Mesenchymal stem cell (in vitro differentiated cells and primary cell): Measurements from ENCODE around the gene SSH2.

Experiments
- DNase-seq: peaks from one replicate; pipeline ENCODE4 v3.0.0-alpha.2; 2013
- H2AFZ ChIP-seq: one replicate; pipeline ENCODE4 v1.6.1; 2013; ENCODE audit warnings: low read depth, mild to moderate bottlenecking, control low read depth, inconsistent platforms, low read length, moderate library complexity
- H2AK5ac ChIP-seq: 2 replicates; pipeline ENCODE4 v1.6.1; 2013; ENCODE audit warnings: low read length, moderate library complexity, mild to moderate bottlenecking, inconsistent platforms; ENCODE audit not compliant: severe bottlenecking
- H2BK120ac ChIP-seq: one replicate; pipeline ENCODE4 v1.6.1; 2013; ENCODE audit warnings: low read depth, mild to moderate bottlenecking, inconsistent platforms, low read length, moderate library complexity
- H2BK12ac ChIP-seq, 2 experiments: one replicate each; pipeline ENCODE4 v1.6.1; 2013; ENCODE audit warnings: inconsistent platforms in 2 of 2, low read length in 2 of 2, mild to moderate bottlenecking in 2 of 2, moderate library complexity in 2 of 2, control low read depth in 1 of 2
- H2BK15ac ChIP-seq: one replicate; pipeline ENCODE4 v1.6.1; 2013; ENCODE audit warnings: mild to moderate bottlenecking, low read depth, inconsistent platforms; ENCODE audit not compliant: poor library complexity, severe bottlenecking
- H2BK5ac ChIP-seq: 2 replicates; pipeline ENCODE4 v1.6.1; 2013; ENCODE audit warnings: low read depth, mild to moderate bottlenecking, low read length, control low read depth, inconsistent platforms; ENCODE audit not compliant: poor library complexity, severe bottlenecking
- H3K14ac ChIP-seq, 2 experiments: one replicate each; pipeline ENCODE4 v1.6.1; 2013; ENCODE audit warnings: inconsistent platforms in 2 of 2, low read length in 2 of 2, control low read depth in 1 of 2, mild to moderate bottlenecking in 1 of 2, moderate library complexity in 1 of 2
- H3K18ac ChIP-seq, 2 experiments: one replicate each; pipeline ENCODE4 v1.6.1; 2013; ENCODE audit warnings: inconsistent platforms in 2 of 2, low read length in 2 of 2, control low read depth in 1 of 2, low read depth in 1 of 2, mild to moderate bottlenecking in 1 of 2
- H3K23ac ChIP-seq, 2 experiments: one replicate each; pipeline ENCODE4 v1.6.1; 2013; ENCODE audit warnings: inconsistent platforms in 2 of 2, low read length in 2 of 2, mild to moderate bottlenecking in 2 of 2, moderate library complexity in 2 of 2, control low read depth in 1 of 2
- H3K27ac ChIP-seq: 2 replicates; pipeline ENCODE4 v1.5.1; 2013; ENCODE audit warnings: mild to moderate bottlenecking, moderate library complexity, low read length, control low read depth, inconsistent platforms; ENCODE audit not compliant: poor library complexity, severe bottlenecking
- H3K27me3 ChIP-seq, 2 experiments: 2 replicates each; pipeline versions ENCODE4 v1.6.1 to v1.7.0; 2013; ENCODE audit warnings: low read length in 2 of 2, mild to moderate bottlenecking in 2 of 2, moderate library complexity in 2 of 2, control low read depth in 1 of 2, inconsistent platforms in 1 of 2; ENCODE audit not compliant: control insufficient read depth in 1 of 2, insufficient read depth in 1 of 2
- H3K36me3 ChIP-seq, 2 experiments: 2 replicates each; pipeline versions ENCODE4 v1.6.1 to v1.7.0; 2013; ENCODE audit warnings: low read length in 2 of 2, control low read depth in 1 of 2, inconsistent platforms in 1 of 2, low read depth in 1 of 2, mild to moderate bottlenecking in 1 of 2; ENCODE audit not compliant: insufficient read depth in 2 of 2, control insufficient read depth in 1 of 2
- H3K4ac ChIP-seq, 2 experiments: one replicate each; pipeline ENCODE4 v1.6.1; 2013; ENCODE audit warnings: inconsistent platforms in 2 of 2, low read length in 2 of 2, mild to moderate bottlenecking in 2 of 2, moderate library complexity in 2 of 2, control low read depth in 1 of 2, low read depth in 1 of 2
- H3K4me1 ChIP-seq: 2 replicates; pipeline ENCODE4 v1.6.1; 2013; ENCODE audit warnings: low read depth, low read length, control low read depth; ENCODE audit not compliant: control insufficient read depth, insufficient read depth
- H3K4me2 ChIP-seq: 2 replicates; pipeline ENCODE4 v1.6.1; 2013; ENCODE audit warnings: low read length, mild to moderate bottlenecking, inconsistent platforms; ENCODE audit not compliant: poor library complexity, severe bottlenecking
- H3K4me3 ChIP-seq, 2 experiments: 2 replicates each; pipeline versions ENCODE4 v1.5.1 to v1.7.0; 2013; ENCODE audit warnings: low read length in 2 of 2, mild to moderate bottlenecking in 2 of 2, control low read depth in 1 of 2, low read depth in 1 of 2; ENCODE audit not compliant: insufficient read depth in 1 of 2
- H3K79me1 ChIP-seq: replicated peaks from 2 replicates; pipeline ENCODE4 v1.6.1; 2013; ENCODE audit warnings: mild to moderate bottlenecking, control low read depth, low read length, inconsistent platforms; ENCODE audit not compliant: poor library complexity, severe bottlenecking
- H3K9ac ChIP-seq: 2 replicates; pipeline ENCODE4 v1.7.0; 2013; ENCODE audit warnings: mild to moderate bottlenecking, low read length, moderate library complexity
- H3K9me3 ChIP-seq: 2 replicates; pipeline ENCODE4 v1.7.0; 2013; ENCODE audit warnings: mild to moderate bottlenecking, low read length; ENCODE audit not compliant: control insufficient read depth
- H4K8ac ChIP-seq: one replicate; pipeline ENCODE4 v1.6.1; 2013; ENCODE audit warnings: inconsistent platforms, mild to moderate bottlenecking, low read length, moderate library complexity
- H4K91ac ChIP-seq: one replicate; pipeline ENCODE4 v1.6.1; 2013; ENCODE audit warnings: mild to moderate bottlenecking, low read length, inconsistent platforms
- WGBS: methylation state at CpG from one replicate; pipeline ENCODE4 v1.1.7; 2013; ENCODE audit warnings: mixed read lengths; 5-methylcytosine and 5-hydroxymethylcytosine counted together

SSH2 gene

DNA sequence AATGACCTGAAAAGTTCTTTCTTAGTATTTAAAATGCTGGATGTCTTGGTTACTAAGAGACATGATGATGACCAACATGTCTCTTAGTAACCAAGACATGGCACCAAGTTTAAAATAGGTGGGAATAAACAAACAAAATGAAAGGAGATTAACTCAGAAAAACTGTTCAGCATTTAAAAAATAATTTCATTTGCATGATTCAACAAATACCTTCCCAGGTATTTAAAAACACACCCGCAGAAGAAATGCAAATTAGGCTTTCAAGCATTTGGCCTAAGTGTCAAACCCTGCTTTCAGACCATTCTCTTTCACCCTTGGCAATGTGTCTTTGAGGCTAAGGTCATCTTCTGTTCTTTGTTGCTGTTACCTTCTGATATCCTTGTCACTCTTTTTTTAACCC is 215.9 kb downstream of the SSH2 start:
- H3K79me1 ChIP-seq = peaks cover 12% of the 10 kb centered on the region
- H2BK15ac ChIP-seq = no peak overlapping the region
- no peak overlapping the region for H3K4me2 ChIP-seq
- H3K14ac ChIP-seq = no peak overlapping the region
- H2AFZ ChIP-seq = no peak overlapping the region
- H3K27me3 ChIP-seq = no peaks in the 10 kb centered on the region
- no peak overlapping the region for H4K91ac ChIP-seq
- H3K23ac ChIP-seq = no peak overlapping the region
- H2AK5ac ChIP-seq = no peak overlapping the region
- H2BK5ac ChIP-seq = no peak overlapping the region
- 100% methylated on average over 1 of the region's 1 CpG for WGBS
- no peak overlapping the region for H3K27ac ChIP-seq
- peaks cover 1% of the 10 kb centered on the region for H3K4me1 ChIP-seq
- H3K4ac ChIP-seq = no peak overlapping the region
- no peak for DNase-seq
- no peaks in the 10 kb centered on the region for H3K36me3 ChIP-seq
- H3K9ac ChIP-seq = no peak overlapping the region
- no peak overlapping the region for H3K18ac ChIP-seq
- no peak overlapping the region for H2BK120ac ChIP-seq
- no peaks in the 10 kb centered on the region for H3K9me3 ChIP-seq
- H4K8ac ChIP-seq = no peak overlapping the region
- H2BK12ac ChIP-seq = no peak overlapping the region
- no peak overlapping the region for H3K4me3 ChIP-seq

DNA sequence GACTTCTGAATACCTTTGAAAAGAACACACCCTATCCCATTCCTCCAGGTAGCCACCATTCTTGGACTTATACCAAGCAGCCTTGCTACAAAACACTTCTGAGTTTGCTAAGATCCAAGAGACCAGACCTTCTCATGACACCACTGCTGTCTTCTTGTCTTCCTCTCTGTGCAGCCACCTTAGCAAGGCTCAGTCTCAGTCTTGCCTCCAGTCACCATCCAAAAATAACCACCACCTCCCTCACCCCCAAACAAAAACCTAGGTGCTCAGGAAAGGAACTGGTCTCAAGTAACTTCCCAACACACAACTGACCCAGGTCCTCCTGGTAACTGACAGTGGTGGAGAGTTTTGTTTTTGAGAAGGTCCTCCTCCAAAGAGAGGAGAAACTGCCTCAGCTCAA is 216.4 kb downstream of the SSH2 start:
- no peak overlapping the region for H3K4me3 ChIP-seq
- no peak overlapping the region for H2BK12ac ChIP-seq
- no peak overlapping the region for H2BK5ac ChIP-seq
- no peak overlapping the region for H3K4me2 ChIP-seq
- no peaks in the 10 kb centered on the region for H3K36me3 ChIP-seq
- H3K18ac ChIP-seq = no peak overlapping the region
- H3K27ac ChIP-seq = no peak overlapping the region
- H4K8ac ChIP-seq = no peak overlapping the region
- peaks cover 10% of the 10 kb centered on the region for H3K79me1 ChIP-seq
- no peak overlapping the region for H4K91ac ChIP-seq
- no peak overlapping the region for H3K14ac ChIP-seq
- H3K9ac ChIP-seq = no peak overlapping the region
- H3K4ac ChIP-seq = no peak overlapping the region
- H2BK120ac ChIP-seq = no peak overlapping the region
- no peaks in the 10 kb centered on the region for H3K27me3 ChIP-seq
- no peak overlapping the region for H2BK15ac ChIP-seq
- H3K4me1 ChIP-seq = peaks cover 1% of the 10 kb centered on the region
- H2AK5ac ChIP-seq = peak overlapping the region; percentile 67
- no peak overlapping the region for H2AFZ ChIP-seq
- no peak for DNase-seq
- H3K9me3 ChIP-seq = no peaks in the 10 kb centered on the region
- no peak overlapping the region for H3K23ac ChIP-seq

DNA sequence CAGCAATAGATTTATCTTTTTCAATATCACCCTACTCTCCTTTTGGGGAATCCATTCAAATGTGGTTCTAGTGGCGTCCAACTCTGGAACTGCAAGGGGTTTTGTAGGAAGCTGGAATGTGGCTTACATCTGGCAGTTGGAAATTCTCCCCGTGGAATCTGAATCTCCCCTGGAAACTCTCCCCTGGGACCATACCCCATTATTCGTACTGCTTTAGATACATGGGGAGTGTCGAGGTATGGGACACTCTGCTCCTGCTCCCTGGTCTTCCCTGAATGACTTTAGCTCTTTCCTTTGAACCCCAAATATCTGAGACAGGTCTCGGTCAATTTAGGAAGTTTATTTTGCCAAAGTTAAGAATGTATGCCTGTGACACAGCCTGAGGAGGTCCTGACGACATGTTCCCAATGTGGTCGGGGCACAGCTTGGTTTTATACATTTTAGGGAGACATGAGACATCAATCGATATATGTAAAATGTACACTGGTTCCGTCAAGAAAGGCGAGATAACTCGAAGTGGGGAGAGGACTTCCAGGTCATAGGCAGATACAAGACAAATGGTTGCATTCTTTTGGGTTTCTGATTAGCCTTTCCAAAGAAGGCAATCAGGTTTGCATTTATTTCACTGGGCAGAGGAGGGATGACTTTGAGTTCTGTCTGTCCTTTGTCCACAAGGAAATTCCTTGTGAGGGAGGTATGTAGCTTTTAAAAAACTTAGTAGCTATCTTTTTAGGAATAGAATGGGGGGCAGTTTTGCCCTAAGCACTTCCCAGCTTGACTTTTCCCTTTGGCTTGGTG is 218.2 kb downstream of the SSH2 start:
- Histone ChIP-seq H3K4ac (peak overlapping the region in 1 of 2 experiments; percentile 58), H2AK5ac (peak overlapping the region; percentile 96), H3K79me1 (peaks cover 11% of the 10 kb centered on the region), H3K4me3 (no peak overlapping the region), H3K23ac (no peak overlapping the region), H2BK120ac (no peak overlapping the region), H2BK15ac (no peak overlapping the region), H3K4me2 (no peak overlapping the region), H3K9ac (peak overlapping the region; percentile 7), H3K9me3 (no peaks in the 10 kb centered on the region), H4K8ac (no peak overlapping the region), H3K4me1 (peaks cover 2% of the 10 kb centered on the region), H3K36me3 (no peaks in the 10 kb centered on the region), H3K14ac (no peak overlapping the region), H3K27ac (no peak overlapping the region), H2AFZ (no peak overlapping the region), H3K27me3 (no peaks in the 10 kb centered on the region), H3K18ac (no peak overlapping the region), H2BK12ac (peak overlapping the region in 1 of 2 experiments; percentile 48), H2BK5ac (no peak overlapping the region), H4K91ac (no peak overlapping the region)
- WGBS = 93% methylated on average over 11 of the region's 11 CpGs
- no peak for DNase-seq

DNA sequence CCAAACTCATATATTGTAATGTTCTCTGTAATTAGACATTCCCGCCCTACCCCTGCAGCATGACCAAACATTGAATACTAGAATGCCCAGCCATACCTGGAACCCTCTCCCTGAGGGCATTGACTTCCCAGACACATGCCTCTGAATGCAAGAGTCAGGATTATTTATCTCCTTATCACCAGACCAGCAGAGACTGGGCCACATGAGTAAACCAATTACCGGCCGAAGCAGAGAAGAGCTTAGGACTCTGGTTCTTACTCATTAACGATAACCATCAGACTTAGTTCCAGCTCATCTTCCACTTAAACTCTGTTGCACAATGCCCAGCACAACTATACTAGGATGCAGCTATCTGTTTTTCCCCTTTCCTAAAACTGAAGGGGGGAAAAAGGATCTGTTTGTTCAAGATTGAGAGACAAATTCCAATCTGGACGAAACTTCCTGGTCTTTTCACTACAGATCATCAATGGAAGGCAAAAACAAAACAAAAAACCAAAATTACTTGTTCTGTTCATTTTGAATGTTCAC is 219.1 kb downstream of the SSH2 start:
- Histone ChIP-seq H4K8ac (no peak overlapping the region), H3K9ac (peak overlapping the region; percentile 7), H3K4me2 (no peak overlapping the region), H3K27me3 (no peaks in the 10 kb centered on the region), H2BK12ac (no peak overlapping the region), H4K91ac (no peak overlapping the region), H2BK5ac (no peak overlapping the region), H3K4me3 (no peak overlapping the region), H2AFZ (no peak overlapping the region), H2AK5ac (no peak overlapping the region), H3K14ac (no peak overlapping the region), H3K23ac (no peak overlapping the region), H3K79me1 (peaks cover 12% of the 10 kb centered on the region), H2BK120ac (no peak overlapping the region), H3K4me1 (peaks cover 3% of the 10 kb centered on the region), H3K9me3 (no peaks in the 10 kb centered on the region), H3K36me3 (no peaks in the 10 kb centered on the region), H2BK15ac (no peak overlapping the region), H3K4ac (no peak overlapping the region), H3K27ac (peak overlapping the region; percentile 91), H3K18ac (no peak overlapping the region)
- 41% methylated on average over 5 of the region's 5 CpGs for WGBS
- DNase-seq = peak; percentile 91
